Left kidney (tissue), 2 donors: Measurements from ENCODE around the gene PLIN4. TPM values are rescaled to one million over a fixed set of nuclear protein-coding genes. Genes with fewer than 3 reads are reported as not detected.
"Not testable (repeated sequence)": the region's sequence is repeated elsewhere in the genome, so short reads cannot be mapped to it uniquely, and the experiment has no call there.

Experiments used
- DNase-seq: peaks from one replicate; pipeline ENCODE4 v3.0.0-alpha.2; 2013
- polyA plus RNA-seq: library from polyadenylated mRNA; unstranded; fragments of 120-200 nt; gene quantifications from one replicate; pipeline ENCODE4 v1.2.1, GENCODE V29; 2013; ENCODE audit not compliant: insufficient read length

Gene PLIN4
- polyA plus RNA-seq, 1 donor = 1.3 TPM

GRCh38 chr19:4548238-4548584 is 29.9 kb upstream of the PLIN4 start:
- no peak for DNase-seq

GRCh38 chr19:4547303-4548237 is 29.3 kb upstream of the PLIN4 start:
- DNase-seq = no peak

GRCh38 chr19:4543842-4544647 is 25.8 kb upstream of the PLIN4 start:
- DNase-seq = no peak

- DNase-seq = no peak
Observed at GRCh38 chr19:4542896-4543841, 24.9 kb upstream of the PLIN4 start.

- not testable (repeated sequence) for DNase-seq
Observed at GRCh38 chr19:4541806-4542145, 23.5 kb upstream of the PLIN4 start.

DNA sequence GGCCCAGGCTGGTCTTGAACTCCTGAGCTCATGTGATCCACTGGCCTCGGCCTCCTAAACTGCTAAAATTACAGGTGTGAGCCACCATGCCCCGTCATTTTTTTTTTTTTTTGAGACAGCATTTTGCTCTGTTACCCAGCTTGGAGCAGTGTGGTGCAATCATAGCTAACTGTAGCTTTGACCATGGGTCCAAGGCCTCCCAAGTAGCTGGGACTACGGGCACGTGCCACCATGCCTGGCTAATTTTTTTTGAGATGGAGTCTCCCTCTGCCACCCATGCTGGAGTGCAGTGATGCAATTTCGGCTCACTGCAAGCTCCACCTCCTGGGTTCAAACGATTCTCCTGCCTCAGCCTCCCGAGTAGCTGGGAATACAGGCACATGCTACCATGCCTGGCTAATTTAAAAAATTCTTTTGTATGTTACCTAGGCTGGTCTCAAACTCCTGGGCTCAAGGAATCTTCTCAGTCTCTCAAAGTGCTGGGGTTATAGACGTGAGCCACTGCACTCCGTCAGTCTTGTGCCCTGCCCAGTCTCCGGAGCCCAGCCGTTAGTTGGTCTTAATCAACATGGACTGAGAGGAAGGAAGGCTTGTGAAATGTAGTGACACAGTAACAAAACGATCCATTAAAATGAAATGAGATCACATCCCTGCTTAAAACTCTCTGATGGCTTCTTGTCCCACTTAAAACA is 23.0 kb upstream of the PLIN4 start:
- DNase-seq = no peak

DNA sequence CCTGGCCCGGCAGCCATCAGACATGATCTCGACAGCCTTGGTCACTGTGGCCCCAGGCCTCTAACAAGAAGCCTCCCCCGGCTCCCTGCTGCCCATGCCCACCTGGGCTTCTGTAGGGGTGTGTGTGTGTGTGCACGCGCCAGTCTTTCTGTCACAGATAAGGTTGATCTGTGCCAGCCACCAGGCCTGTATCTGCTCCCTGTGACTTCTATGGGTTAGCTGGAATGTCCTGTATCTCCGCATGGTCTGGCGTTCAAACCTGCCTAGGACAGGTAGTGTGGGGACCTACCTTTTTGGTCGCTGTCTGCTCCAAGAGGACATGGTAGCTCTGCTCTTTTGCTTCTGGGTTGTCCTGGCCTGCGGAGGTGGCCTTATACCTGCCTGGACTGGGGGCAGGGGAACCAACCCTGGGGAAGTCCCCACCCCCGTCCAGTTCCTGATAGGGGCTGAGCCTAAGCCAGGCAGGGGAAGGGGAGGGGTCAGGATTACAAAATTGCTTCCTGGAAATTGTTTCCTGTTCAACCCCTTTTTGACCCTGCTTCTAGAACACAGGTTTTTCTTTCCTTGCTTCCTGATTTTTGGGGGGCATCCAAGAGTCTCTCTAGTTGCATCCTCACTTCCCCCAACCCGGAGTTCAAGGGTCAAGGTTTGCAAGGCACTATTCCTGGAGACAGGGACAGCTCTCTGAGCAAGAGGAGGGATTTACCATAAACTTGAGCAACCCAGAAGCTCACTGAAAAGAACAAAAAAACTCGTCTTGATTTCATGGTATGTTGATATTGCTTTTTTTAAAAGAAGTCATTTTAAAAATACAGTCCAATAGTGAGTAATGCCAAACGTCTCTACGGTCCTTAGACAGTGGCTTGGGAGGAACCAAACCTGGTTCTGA is 21.7 kb upstream of the PLIN4 start, which contains the start of gene LRG1:
Gene LRG1 (minus strand): TSS at position 344 of the 889 bp plus-strand sequence. CDS start 23 bp downstream, at position 321.
- DNase-seq = no peak

DNA sequence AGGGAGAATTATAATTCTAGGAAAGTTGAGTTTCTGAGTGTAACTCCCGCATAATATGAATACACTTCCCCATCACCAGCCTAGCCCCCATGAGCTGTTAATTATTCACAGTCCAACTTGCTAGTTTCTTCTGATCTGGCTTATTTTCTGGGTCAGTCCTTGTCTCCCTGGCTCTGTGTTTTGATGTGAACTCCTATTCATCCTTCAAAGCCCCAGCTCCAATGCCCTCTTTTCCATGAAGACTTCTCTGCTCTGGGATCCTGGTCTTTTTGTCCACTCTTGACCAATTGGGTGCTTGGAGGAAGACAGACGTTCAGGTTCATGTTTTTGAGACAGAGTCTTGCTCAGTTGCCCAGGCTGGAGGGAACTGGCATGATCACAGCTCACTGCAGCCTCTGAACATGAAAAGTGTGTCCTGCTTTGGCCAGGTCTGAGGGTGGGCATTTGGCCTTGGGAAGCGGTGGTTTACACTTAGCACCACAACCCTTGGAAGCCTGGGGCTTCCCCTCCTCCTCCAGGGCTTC is 20.9 kb upstream of the PLIN4 start:
- DNase-seq = no peak

DNA sequence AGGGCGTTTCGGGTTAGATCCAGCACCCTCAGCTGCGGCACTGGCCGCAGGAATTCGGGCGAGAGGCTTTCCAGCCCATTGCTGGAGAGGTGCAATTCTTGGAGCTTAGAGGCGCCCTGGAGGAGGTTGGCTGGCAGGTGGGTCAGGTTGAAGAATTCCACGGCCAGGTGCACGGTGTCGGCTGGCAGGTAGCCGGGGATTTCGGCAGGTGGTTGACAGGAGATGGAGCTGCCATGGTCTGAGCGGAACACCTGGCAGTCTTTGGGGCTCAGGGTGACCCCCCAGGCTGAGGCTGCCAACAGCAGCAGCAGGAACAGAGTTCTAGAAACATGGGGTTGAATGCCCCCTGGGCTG is 20.3 kb upstream of the PLIN4 start:
- no peak for DNase-seq

- DNase-seq = no peak
Observed at GRCh38 chr19:4537953-4538600, 19.8 kb upstream of the PLIN4 start.

- DNase-seq = no peak
Observed at GRCh38 chr19:4536798-4537197, 18.5 kb upstream of the PLIN4 start.

GRCh38 chr19:4534836-4535658 is 16.8 kb upstream of the PLIN4 start, which contains the start of gene PLIN5:
Gene PLIN5 (minus strand): TSS chr19:4535224. CDS start chr19:4534074, 1,150 bp downstream.
- DNase-seq = peak; percentile 79

GRCh38 chr19:4533835-4534424 is 15.6 kb upstream of the PLIN4 start:
- no peak for DNase-seq

DNA sequence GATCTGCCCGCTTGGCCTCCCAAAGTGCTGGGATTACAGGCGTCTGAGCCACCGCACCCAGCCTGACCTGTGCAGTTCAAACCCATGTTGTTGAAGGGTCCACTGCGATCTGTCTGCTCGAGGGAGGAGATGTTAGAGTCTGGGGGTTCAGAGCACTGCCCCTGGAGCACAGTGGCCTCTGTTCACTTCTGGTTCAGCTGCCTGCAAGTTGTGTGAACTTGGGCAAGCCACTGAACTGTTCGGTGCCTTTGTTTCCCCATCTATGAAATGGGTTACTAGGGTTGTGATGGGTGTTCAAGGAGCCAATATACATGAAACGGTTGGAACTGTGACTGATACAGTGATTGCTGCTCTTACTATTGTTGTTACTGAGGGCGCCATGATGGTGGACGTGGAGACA is 15.0 kb upstream of the PLIN4 start:
- DNase-seq = no peak

- no peak for DNase-seq
Observed at GRCh38 chr19:4531562-4532165, 13.4 kb upstream of the PLIN4 start.

GRCh38 chr19:4529924-4530522 is 11.7 kb upstream of the PLIN4 start:
- no peak for DNase-seq

DNA sequence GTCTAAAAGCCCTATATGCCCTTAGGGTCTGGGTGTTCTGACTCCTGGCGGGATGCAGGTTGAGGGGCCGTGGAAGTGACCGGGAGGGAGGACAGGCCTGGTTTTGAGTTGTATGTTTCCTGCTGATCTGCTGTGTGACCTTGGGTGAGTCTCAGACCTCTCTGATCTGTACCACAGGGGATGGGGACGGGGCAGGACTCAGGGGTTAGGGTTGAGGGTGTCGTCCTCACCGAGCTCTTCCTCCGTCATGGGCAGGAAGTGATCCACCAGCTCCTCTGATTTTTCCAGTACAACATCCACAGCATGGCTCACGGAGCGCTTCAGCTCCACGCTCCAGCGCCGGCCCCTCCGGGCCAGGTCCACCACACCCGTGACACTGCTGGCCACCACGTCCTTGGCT is 10.6 kb upstream of the PLIN4 start:
- DNase-seq = no peak
